NCI-H1436 treated with DMSO at 0.1 percent for 48 hours (cell line): Measurements from ENCODE around the gene BBIP1.

ENCODE experiments used
- DNase-seq: peaks from one replicate; lab custom pipeline; 2025; lab: John Stamatoyannopoulos, UW

Gene BBIP1

DNA sequence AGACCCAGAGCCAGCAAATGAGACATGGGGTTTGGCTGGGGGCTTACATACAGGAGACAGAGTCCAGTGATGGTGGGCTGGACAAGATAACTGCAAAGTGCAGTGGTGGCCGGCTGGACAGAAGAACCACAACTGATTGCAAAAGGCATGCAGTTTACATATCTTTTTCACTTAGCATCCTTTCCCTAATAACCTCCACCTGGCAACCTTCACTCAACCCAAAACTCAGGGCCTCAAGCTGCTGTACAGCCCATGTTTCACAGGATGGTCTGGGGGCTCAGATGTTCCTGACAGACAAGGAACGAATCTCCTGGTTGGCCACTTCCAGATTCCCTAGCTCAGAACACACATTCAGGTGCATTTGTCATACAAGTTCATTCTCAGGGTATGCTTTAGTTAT lies 55.0 kb downstream of the BBIP1 start:
- no peak for DNase-seq

DNA sequence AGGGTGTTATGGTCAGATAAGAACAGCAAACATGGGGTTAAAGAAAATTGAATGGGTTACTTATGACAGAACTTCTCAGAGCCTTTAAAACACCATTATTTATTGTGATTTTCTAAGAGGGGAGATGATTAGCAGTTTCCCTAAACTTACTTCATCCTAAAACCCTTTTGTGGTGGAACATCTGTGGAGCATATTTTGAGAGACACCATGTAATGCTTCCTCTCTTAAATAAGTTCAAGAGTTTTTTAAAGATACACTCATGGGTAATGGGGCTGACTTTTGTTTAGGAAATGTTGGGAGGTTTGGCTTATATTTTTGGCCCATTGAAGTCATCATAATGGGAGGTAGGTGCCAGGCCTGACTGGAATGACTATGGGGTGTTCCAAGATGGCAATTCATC lies 55.6 kb downstream of the BBIP1 start:
- DNase-seq: no peak

DNA sequence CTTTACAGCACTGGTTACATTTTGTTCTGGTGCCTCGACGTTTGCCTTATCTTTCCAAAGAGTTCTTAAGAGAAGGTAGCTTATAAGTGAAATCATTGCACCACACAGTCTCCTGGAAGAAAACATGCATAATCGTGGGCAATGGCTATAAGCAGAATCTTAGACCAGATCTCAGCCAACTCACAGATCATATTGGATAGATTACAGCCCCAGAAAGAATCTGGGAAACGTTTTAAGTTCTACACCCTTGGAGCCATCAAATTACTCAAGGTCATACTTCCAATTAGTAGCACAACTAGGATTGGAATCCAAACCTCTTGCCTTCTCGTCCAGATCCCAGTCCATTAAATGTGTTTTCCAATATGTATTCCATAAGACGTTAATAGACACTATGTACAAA lies 56.0 kb downstream of the BBIP1 start:
- DNase-seq: no peak

DNA sequence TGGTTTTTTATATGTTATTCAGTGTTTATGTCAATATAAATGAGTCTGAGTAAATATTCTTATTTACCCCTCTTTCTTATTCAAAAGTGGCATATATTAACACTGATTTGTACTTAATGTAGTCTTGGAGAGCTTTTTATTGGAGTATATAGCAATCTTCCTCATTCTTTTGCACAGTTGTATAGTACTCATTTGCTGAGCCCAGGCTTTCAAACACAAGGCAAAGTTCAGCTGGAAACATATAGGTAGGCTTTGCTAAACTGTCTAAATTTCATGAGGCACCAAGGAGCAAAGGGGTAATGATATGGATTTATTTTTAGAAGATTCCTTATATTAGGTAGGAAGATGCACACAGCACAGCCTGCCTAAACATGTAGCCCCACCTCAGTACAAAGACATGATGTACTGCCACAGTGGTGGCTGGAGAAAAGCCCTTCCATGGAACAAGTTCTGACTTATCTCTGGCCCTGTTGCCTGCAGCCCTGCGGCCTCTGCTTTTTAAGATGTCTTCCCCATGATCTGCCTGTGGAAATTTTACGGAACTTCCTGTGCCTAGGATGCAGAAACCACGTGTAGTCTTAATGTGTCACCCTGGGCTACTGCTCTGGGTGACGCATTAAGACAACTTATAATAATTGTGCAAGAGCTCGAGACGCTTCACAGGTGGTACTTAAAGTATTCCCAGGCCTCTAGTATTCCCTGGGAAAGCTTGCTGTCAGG lies 56.9 kb downstream of the BBIP1 start:
- DNase-seq: no peak

DNA sequence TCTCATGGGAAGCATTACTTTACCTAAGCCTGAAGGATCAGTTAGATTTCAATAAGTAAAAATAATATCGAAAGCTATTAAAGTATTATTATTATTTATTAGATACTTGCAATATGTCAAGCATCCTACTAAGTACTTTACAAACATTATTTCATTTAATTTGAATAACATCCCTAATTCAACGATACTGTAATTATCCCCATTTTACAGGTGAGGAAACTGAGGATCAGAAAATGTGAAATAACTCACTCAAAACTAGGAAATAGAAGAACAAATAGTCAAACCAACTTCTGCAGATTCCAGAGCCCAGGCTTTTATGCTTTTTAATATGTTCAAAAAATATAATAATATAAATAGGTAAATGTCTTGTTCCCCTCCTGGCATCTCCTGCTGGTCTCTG lies 57.5 kb downstream of the BBIP1 start:
- no peak for DNase-seq

DNA sequence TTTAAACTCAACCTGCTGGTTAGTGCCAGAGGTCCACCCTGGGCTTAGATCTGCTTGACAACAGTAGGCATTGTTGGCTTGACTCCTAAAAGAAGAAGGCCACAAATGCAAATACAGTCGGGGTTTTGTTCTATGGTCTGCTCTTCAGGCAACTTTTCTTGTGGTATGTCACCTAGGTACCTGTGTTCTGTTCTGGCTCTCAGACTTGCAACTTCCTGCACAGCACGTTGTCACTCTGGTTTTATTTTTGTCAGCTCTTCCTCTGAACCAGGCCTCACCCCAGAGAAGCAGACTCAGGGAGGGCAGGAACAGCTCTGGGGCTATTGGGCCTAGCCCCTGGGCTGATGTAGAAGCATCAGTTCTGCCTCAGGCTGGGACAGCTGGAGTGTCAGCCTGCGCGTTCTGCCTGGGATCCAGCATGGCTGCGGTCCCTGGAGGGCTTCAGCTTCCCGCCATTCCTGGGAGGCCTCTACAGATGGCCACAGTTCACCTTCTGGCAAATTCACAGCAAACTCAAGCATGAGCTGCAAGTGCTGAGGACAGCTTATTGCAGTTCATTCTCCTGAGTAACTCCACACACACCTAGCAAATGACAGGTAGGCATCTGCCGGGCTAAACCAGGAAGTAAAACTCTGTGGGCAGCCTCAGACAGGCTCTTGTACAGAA lies 58.3 kb downstream of the BBIP1 start:
- no peak for DNase-seq

DNA sequence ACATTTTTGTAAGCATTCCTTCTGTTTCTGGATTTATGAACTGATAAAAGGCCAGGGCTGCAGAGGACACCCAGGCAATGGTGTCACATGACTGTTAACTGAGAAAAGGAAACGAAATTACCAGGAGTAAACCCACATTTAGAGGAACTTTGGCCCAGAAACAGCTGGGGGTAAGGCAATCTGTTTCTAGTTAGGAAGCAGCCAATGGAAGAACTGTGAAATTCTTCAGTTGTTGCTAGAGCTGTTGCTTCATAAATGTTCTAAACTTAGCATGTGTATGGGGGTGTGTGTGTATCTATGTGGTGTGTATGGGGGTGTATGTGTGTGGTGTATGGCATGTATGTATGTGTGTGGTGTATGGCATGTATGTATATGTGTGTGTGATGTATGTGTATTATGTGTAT lies 59.0 kb downstream of the BBIP1 start:
- no peak for DNase-seq

DNA sequence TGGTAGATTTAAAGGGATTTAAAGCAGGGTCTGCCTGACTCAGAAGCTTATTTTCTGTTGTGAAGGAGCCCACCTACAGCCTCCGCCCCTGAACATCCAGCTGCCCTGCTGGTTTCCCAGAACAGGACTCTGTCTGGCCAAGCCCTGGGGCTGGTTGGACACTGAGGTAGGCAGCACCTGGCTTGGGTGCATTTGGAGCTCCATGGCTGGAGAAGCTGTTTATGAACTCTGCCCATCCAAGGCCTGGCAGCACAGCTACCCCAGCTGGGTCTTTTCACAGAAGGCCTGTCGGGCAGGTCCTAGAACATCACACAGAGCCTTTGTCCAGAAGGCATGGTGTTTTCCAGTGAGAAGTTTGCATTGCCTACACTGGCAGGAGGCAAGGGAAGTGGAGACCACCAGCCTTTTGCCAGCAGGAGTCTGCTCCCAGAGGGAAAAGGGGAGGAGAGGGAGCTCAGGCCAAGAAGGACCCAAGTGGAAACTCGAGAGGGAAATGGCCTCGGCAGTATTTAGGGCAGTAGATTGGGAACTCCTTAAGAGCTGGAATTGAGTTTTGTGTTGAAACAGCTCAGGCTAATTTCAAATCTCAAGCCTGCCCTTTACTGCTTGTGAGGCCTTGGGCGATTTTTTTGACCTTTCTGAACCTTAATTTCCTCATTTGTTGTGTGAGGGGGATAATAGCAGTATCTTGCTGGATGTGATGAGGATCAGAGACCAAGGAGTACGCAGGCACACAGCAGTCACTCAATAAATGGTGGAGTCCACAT lies 59.6 kb downstream of the BBIP1 start:
- DNase-seq: no peak

DNA sequence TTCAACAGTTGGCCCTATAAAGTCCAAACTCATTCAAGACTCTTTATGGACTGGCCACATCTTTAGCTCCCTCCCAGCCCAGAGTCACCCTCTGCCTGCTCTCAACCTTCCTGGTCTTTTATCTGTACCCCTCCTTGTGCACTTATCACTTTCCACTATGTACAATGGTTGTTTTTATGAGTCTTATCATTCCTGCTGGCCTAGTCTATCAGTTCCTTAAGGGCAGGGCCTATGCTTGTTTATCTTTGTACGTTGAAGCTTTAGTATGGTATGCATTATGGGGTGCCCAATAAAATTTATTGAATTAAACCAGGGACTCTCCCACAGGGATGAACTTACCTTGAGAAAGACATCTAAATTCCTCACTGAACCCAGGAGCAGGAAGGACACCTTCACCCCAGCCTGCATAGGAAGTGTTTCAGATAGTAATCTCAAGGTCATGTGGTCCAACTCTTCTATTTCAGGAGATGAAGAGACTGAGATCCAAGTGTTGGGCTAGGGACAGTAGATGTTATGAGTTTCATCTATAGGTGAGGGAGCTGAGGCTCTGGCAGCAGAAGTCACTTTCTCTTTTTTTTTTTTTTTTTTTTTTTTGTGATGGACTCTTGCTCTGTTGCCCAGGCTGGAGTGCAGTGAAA lies 60.6 kb downstream of the BBIP1 start:
- DNase-seq: no peak

DNA sequence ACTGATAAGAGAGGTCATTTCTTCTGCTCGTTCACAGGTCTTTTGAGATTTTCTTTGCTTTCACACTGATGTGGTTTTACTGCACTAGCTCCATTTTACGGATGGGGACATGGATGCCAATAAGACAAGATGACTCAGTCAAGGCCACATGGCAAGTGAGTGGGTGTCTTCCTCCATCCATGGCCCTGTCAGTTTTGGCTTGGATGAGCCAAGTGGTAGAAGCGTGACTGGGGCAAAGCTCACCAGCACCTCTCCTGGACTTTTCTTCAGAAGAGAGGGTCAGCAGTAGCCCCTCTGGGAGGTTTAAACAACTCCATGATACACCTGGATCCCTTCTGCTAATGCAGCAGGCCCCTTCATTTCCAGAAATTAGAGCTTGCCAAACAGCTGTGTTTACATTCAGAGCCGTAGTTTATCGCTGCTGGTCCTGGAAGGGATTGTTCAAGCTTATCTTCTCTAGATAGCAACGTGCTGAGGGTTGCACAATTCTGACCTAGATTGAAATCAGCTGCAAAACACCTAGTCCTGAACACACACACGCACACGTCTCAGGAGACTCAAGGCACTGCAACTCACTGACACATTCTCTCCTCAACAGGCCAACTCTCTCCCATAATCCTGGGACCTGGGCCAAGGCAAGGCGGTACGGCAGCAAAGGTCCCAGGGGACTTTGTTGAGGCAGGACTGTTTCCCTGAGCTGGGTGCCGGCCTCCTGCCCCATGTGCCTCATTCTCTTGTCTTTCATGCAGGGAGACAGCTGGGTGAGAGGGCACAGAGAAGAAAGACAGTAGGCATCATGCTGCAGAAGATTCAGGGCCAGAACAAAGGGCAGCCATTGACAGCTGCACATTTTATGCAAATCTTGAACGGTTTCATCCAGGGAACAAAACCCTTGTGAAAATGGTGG lies 61.5 kb downstream of the BBIP1 start:
- DNase-seq: peak; percentile 98

DNA sequence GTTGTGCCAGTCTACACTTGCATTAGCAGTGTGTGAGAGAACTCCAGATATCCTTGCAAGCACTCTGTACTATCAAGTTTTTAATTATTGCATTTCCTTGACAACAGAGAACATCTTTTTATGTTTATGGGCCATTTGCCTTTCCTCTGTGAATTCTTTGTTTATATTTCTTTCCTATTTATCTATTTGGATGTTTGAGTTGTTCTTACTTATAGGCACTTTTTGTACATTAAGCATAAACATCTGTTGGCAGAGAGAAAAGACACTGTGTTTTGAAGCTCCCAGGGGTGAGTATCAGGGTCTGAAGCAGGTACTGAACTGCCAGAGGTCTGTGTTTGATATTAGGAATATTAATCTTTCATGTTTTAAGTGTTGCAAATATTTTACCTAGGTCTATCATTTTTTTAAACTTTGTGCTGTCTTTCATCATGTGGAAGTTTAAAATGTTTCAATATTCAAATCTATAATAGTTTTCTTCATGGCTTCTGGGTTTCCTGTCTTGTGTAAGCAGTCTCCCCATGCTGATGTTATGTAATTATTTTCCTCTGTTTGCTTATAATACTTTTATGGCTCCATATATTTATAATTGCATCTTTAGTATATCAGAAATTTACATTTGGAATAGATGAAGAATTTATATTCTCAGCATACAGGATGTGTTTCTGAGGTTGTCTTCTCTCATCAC lies 64.9 kb downstream of the BBIP1 start:
- DNase-seq: no peak

DNA sequence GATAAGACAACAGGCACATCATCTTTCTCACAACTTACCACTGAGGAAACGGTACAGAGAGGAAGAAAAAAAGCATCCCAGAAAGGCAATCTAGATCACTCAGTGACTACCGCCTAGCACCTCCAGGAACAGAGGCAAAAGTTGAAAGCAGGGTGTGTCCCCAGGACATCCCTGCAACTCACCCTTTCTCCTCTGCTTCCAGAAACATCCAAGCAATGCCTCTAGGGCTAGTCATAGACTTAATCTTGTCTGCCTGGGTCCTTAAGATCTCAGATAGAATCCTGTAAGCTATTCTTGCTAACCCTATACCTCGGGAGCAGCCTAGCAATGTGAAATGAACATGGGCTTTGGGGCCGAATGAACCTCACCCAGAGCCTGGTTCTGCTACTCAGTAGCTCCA lies 66.0 kb downstream of the BBIP1 start:
- DNase-seq: no peak

DNA sequence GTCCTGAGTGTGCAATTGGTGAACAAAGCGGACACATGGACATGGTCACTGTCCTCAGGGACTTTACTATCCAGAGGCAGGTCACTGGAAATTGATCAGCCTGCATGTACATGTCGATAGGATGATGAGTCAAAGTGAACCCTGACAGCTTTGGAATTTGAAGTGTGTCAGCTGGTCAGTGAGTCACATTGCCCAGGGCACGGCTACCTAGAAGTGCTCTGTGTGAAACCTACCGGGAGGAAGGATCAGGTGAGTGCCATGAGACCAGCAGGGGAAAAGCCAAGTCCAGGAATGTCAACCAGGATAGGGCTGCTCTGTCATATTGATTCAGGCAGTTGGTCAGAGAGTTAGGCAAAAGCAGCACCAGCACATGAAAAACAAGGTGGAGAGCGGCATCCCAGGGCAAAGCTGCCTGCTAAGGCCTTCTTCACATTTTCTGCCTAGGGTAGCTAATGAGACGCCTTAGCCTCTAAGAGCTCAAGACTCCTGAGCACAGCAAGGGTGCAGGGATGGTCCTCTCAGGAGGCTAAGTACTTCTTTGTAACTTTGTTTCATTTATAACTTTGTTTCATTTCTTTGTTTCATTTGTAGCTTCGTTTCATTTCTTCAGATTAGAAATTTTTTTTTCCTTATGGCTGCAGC lies 66.6 kb downstream of the BBIP1 start:
- DNase-seq: no peak

DNA sequence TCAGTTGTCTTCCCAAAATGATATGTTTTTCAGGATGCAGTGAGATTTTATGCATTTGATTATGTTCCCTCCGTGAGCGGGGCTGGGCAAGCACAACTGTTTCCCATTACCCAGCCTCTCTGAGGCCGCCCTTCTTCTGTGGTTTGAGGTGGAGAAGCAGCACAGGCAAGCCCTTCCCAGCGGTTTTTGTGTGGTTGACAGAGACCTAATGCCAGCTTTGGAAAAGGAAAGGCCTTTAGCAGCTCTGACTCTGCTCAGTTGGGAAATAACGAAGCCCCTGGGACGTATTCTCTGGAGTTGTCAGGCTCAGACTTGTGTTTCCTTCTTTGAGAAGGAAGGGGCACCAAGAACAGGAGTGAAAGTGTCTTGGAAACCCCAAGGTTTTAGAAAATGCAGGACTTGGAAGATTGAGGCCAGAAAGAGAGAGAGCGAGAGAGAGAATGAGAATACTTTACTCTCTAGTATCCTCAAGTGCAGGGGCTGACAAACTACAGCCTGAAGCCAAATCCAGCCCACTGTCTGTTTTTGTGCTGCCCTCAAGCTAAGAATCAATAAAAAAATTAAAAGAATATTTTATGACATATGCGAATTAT lies 67.9 kb downstream of the BBIP1 start:
- DNase-seq: no peak

DNA sequence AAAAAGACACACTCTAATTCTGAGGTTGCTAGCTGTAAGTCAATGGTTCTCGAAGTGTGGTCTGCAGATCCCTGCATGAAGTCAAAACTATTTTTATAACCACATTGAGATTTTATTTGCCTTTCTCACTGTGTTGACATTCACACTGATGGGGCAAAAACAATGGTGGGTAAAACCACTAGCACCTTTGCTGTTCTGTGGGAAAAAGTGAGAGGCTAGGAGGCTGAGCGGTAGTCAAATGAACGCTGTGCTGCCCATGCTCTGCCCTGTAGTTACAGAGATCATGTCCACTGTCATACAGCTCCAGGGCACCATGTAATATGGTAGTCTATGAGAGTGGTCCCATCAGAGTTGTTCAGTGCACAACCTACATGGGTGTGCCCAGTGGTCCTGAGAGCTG lies 68.9 kb downstream of the BBIP1 start:
- DNase-seq: no peak
